NCI-H2227 (cell line): ENCODE results near the gene SIM2.
"Not testable (repeated sequence)": the region's sequence is repeated elsewhere in the genome, so short reads cannot be mapped to it uniquely, and the experiment has no call there.

ENCODE experiments used
- DNase-seq: peaks from one replicate; lab custom pipeline; 2025; ENCODE audit not compliant: unreplicated experiment; lab: John Stamatoyannopoulos, UW

SIM2 gene

DNA sequence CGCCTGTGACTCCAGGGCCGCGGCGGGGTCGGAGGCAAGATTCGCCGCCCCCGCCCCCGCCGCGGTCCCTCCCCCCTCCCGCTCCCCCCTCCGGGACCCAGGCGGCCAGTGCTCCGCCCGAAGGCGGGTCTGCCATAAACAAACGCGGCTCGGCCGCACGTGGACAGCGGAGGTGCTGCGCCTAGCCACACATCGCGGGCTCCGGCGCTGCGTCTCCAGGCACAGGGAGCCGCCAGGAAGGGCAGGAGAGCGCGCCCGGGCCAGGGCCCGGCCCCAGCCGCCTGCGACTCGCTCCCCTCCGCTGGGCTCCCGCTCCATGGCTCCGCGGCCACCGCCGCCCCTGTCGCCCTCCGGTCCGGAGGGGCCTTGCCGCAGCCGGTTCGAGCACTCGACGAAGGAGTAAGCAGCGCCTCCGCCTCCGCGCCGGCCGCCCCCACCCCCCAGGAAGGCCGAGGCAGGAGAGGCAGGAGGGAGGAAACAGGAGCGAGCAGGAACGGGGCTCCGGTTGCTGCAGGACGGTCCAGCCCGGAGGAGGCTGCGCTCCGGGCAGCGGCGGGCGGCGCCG, at the start of gene SIM2:
Gene SIM2 (plus strand): TSS at position 135 of the 565 bp plus-strand sequence. CDS start 632 bp downstream, outside the sequence.
- peak; percentile 34 for DNase-seq

- no peak for DNase-seq
Measured at GRCh38 chr21:36654324-36654723, 44.6 kb upstream of the SIM2 start.

DNA sequence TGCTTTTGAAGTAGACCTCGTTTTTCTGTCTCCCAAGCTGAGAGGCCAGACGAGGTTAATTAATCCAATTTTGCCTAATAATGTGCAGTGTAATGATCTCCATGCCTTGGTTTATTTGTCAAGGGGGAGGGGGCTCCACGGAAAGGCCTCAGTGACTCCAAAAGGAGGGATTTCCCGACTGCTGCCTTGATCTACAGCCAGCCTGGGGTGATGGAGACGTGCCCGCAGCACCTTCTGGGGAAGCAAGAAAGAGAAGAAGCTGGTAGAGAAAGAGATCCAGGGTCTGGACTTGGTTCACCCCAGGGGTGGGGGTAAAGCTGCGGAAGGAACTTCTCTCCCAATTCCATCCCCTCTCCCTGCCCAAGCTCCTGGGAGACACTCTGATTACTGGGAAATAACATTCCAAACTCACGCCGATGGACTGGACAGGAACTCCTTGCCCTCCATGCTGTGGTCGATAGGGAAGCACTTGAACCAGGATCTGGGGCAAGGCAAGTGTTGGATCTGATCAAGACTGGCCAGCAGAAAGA, 44.1 kb upstream of the SIM2 start:
- DNase-seq = no peak

GRCh38 chr21:36656138-36656537, 42.8 kb upstream of the SIM2 start:
- no peak for DNase-seq

DNA sequence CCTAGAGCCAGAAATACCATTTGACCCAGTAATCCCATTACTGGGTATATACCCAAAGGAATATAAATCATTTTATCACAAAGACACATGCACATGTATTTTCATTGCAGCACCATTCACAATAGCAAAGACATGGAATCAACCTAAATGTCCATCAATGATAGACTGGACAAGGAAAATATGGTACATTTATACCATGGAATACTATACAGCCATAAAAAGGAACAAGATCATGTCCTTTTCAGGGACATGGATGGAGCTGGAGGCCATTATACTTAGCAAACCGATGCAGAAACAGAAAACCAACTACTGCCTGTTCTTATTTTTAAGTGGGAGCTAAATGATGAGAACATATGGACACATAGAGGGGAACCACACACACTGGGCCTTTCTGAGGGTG, 41.6 kb upstream of the SIM2 start:
- not testable (repeated sequence) for DNase-seq

GRCh38 chr21:36657999-36658398, 40.9 kb upstream of the SIM2 start:
- no peak for DNase-seq

DNA sequence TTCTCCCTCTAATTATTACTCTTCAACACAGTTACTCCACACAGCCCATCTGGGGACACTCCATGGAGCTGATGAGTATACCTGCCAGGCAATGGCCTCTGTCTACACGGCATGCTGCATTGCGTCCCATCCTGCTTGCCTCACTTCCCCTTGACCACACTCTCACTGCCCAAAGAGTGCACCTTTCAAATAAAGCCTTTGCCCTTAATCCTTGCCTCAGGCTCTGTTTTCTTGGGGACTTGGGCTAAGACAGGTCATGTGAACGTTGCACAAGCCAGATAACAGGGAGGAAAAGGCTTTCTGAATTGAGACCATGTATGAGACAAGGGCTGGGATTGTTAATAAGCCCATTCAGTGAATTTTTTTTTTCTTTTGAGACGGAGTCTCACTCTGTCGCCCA, 40.0 kb upstream of the SIM2 start:
- DNase-seq = no peak

GRCh38 chr21:36661511-36662309, 37.2 kb upstream of the SIM2 start:
- no peak for DNase-seq

- DNase-seq = no peak
Measured at GRCh38 chr21:36663033-36663855, 35.7 kb upstream of the SIM2 start.

DNA sequence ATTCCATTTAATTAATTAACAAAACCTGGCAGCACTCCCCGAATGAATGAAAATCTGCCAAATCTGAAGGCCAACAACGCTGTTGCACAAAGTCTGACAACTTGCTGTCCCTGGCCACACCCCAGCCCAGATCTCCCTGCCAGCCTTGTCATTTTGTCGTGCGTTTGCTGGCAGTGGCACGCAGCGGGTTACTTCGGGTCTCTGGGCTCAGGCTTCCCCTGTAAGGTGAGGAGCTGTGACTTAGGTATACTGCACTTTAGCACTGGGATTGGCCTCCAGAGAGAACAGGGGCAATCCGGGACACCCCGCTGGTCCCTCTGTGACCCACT, 34.3 kb upstream of the SIM2 start:
- no peak for DNase-seq

GRCh38 chr21:36665806-36666205, 33.1 kb upstream of the SIM2 start:
- DNase-seq = no peak

- DNase-seq = no peak
Measured at GRCh38 chr21:36668713-36669112, 30.2 kb upstream of the SIM2 start.

GRCh38 chr21:36671836-36672235, 27.1 kb upstream of the SIM2 start:
- DNase-seq = no peak

DNA sequence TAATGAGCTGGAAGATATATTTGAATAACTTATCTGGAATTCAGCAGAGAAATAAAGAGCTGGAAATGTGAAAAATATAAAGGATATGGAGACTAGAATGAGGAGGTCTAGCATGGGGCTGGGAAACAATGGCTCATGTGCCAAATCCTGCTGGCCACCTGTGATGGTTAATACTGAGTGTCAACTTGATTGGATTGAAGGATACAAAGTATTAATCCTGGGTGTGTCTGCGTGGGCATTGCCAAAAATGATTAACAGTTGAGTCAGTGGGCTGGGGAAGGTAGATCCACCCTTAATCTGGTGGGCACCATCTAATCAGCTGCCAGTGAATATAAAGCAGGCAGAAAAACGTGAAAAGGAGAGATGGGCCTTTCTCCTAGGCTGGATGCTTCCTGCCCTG, 26.6 kb upstream of the SIM2 start:
- DNase-seq = not testable (repeated sequence)

DNA sequence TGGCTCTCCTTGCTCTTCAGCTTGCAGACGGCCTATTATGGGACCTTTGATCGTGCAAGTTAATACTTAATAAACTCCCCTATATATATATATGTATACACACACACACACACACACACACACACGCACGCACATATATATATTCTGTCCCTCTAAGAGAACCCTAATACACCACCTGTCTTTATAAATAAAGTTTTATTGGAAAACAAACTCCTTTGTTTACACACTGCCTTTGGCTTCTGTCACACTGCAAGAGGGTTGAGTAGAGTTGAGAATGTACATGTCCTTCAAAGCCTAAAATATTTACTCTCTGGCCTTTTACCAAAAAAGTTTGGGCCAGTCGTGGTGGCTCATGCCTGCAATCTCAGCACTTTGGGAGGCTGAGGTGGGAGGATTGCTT, 26.2 kb upstream of the SIM2 start:
- DNase-seq = no peak

GRCh38 chr21:36676039-36676950, 22.6 kb upstream of the SIM2 start:
- DNase-seq = no peak

GRCh38 chr21:36677443-36677842, 21.5 kb upstream of the SIM2 start:
- no peak for DNase-seq

GRCh38 chr21:36678538-36678937, 20.4 kb upstream of the SIM2 start:
- DNase-seq = no peak

DNA sequence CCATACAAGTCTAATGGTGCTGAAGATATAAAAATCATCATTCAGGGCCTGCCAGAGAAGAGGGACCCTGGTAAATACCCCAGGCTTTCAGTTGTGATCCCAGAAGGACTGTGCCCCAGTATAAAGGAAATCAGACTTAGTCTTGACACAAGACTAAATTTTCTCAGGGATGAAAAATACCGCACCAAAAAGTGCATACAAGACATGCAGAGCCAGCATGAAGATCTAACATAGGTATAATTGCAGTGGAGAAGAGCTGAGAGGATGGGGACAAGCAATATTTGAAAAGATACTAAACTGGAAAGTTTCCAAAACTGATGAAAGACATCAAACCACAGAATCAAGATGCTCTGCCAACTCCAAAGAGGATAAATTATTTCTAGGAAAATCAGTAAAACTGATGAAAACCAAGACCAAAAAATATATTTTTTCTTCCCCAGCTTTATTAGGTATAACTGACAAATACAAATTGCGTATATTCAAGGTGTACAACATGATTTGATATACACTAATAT, 17.7 kb upstream of the SIM2 start:
- no peak for DNase-seq

DNA sequence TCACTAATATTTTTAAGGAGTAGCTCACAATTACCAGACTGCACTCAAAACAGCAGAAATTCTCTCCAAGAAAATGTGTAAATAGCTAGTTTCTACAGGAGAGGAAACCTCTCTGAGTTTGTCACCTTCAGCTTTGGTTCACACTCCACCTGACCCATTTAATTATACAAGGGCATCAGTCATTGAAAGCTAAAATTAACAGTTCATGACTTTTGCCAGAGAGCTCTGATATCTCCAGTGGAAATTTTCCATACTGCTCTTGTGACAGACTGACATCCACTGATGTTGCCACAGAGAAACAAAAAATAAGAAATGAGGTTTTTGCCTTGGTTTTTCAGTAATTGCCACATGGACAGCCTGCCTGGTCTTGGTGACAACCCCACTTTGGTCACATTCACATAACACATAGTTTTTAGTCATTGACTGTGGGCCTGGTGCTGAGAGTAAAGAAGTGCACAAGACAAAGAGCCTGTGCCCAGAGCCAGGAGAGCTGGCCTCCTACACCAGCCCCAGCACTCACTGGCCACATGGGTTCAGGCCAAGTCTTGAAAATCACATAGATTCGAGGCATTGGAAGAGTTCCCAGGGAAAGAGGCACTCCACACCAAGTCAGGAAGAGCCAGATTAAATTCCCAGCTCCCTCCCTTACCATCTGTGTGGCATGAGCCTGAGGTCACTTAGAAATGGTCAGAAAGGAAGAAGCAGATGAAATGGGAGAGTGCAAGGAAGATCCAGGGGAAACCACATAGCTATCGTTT, 13.8 kb upstream of the SIM2 start:
- no peak for DNase-seq
